Measurements from ENCODE around the gene S100A8. TPM values are rescaled to one million over a fixed set of nuclear protein-coding genes. Genes with fewer than 3 reads are reported as not detected.
"Not testable (repeated sequence)": the region's sequence is repeated elsewhere in the genome, so short reads cannot be mapped to it uniquely, and the experiment has no call there.

S100A8 gene
- polyA plus RNA-seq, 3 donors: 4.1 to 21.5 (median 14.9) TPM

DNA sequence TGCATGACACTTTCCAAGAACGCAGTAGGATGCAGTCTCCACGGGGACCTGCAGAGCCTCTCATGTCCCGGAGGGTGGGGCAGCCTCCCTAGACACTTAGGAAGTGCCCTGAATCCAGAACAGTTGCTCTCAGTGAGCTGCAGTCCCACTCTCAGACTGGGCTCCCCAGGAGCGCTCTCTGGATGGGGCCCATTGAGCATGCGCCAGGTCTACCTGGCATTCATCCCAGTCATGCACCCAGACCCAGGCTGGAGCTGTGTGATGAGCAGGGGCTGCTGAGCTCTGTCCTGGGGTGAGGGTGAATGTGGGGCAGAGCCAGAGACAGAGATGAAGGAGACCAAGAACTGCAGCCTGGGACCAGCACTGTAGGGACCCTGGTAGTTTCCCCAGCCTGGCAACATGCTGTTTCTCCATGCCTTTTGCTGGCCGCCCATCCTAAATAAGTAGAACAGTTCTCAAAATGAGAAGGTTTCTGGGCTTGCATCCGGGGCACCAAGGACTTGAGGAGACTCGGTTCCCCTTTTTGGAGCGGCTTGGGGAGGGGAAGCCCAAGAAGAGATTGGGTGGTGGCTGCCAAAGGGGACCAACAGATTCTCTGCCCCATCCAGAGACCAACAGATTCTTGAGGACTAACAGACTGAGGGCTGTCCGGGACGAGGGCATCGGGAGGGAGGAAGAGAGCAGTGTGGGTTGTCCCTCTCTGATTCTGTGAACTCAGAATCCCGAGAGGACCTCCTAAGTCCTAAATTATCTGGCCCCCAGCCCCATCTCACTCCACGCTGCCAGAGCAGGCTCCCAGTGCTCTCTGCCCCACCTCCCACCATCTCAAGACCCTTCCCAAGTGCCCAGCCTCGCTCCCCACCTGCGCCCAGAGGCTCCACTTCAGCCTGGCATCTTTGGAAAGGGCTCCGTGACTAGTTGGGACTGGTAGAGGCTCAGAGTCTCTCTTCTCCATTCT, 41.2 kb downstream of the S100A8 start:
- DNase-seq (ENCODE audit: low read depth in 3 of 3, low spot score in 2 of 3): no peak

DNA sequence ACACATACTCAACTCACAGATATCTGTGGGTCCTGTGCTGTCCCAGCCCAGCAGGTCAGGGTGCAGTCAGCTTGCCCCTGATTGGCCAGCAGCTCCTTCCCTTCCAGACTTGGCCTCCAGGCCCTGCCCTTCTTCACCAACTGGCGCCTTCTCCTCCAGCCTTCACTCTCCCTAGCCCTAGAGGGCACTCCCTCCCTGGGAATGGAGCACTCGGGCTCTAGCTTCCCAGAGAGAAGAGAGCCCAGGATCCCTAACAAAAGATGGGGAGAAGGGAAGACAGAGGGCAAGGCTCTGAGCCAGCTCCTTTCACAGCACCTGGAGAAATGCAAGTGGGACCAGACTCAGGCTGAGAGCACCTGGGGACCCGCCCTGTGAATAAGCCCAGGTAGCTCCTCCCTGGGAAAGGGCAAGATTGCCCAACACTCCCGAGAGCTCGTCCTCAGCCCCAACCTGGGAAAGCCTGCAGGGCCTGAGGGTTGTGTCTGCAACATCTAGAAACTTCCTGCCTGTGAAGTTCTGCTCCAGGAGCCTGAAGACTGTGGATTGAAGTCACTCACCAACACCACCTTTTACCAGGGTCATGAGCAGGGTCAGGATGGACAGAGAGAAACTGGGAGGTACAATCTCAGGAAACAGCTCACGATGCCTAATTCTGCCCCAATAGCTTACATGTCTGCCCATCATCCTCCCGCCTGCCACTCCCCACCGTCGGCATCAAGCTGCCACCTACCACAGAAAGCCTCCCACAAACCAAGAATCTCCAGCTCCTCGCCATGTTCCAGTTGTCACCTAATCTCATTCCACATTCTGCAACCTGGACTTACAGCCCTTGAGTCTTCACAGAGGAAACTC, 42.1 kb downstream of the S100A8 start, which contains the start of gene PGLYRP4:
TSS of gene PGLYRP4 (minus strand) at position 331 of the 852 bp plus-strand sequence. CDS start 909 bp downstream, outside the sequence.
- no peak for DNase-seq (ENCODE audit: low read depth in 3 of 3, low spot score in 2 of 3)

DNA sequence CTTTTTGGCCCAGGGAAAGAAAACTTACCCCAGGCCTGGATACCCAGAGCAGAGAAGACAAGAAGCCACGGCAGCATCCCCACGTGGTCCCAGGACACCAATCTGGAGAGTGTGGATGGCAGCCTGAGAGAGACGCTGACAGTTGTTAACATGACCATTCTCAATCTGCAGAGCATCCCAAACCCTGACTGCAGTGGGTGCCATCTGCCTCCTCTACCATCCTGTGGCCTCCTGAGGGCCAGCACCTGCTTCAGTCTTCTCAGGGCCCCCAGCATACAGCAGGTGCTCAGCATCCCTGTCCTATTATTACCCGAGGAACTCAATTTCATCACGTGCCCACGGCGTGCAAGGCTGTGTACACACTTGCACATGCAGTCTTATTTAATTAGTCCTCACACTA, 43.0 kb downstream of the S100A8 start:
- DNase-seq (ENCODE audit: low read depth in 3 of 3, low spot score in 2 of 3): no peak

DNA sequence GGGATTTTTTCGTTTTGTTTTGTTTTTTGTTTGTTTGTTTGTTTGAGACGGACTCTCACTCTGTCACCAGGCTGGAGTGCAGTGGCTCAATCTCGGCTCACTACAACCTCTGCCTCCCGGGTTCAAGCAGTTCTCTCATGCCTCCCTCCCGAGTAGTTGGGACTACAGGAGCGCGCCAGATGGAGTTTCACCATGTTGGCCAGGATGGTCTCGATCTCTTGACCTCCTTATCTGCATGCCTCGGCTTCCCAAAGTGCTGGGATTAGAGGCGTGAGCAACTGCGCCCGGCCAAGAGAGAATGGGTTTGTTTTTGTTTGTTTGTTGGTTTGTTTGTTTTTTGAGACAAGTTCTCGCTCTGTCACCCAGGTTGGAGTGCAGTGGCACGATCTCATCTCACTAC, 43.8 kb downstream of the S100A8 start:
- DNase-seq (ENCODE audit: low read depth in 3 of 3, low spot score in 2 of 3): not testable (repeated sequence)

DNA sequence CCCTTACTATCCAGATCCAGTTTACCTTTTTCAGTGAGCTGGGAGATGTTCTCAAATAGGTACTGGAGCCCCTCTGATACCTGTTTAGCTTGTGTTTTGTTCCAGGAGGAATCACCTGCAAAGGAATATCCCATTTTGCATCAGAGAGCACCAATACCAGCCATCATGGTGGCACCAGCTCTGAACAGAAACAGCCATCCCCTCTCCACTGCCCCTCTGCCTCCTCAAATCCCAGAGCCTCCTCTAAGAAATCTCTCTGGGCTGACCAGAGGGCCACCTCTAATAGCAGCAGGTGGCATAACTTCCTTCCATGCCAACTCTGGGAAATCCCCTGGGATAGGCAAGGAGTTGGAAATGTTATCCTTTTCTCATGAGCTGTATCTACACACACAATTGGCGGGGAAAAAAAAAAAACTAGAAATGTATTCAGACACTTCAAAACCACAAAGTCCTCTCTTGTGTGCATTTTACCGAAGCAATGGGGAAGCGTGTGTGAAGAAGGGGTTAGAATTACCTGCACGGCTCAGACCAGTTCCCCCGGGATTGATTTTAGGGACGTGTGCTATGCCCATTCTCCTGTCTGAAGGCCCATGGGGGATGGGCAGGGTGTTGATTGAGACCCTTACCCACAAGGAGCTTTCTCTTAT, 44.7 kb downstream of the S100A8 start:
- DNase-seq (ENCODE audit: low read depth in 3 of 3, low spot score in 2 of 3): no peak

DNA sequence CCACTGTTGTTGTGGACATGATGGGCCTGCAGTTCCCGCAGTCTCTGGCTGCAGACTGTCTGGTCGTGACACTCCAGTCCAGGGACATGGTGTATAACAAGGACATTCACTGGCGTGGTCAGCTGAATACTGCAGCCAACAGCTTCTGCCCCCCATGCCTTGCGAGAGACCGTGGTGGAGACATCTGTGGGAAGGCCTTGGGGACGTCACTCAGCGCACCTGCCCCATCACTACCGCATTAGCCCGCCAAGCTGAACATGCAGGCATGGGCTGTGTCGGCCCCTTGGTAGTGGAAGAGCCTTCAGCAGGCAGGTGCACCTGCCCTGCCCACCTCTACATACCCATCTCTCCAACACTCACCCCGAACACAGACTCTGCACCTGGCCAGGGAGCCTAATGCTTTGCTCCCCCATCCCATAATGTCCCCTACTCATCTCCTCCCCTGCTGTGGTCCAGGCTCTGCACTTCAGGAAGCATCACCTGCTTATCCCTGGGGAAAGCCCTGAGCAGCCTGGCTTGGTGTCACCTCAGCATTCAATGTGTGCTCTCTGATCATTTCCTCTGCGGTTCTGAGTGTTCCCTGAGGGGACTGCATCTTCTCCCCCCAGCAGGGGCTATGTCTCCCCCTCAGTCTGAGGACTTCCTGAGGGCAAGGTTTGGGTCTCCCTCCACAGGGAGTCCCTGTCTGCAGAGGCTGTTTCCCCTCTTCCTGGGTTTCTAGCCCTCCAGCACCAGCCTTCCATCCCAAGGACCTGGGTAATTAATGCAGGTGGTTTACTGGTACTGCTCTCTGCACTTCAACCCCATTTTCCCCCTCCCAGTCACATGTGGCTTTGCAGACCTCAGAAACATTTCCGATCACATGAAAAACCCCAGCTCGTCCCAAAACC, 45.4 kb downstream of the S100A8 start:
- DNase-seq (ENCODE audit: low read depth in 3 of 3, low spot score in 2 of 3): no peak

DNA sequence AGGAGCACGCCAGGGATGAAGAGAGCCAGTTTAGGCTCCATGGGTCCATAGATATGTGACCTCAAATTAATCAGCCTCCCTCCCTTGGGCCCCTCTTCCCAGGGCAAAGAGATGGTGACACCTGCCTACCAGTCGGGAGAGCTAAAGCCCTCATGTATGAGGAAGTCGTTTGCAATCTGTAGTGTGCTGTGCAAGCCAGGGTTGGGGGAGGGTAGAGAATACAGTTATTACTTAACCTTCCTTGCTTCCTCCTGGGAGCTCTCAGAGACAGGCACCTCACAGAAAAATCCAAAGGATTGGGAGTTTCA, 46.2 kb downstream of the S100A8 start:
- DNase-seq (ENCODE audit: low read depth in 3 of 3, low spot score in 2 of 3): no peak

DNA sequence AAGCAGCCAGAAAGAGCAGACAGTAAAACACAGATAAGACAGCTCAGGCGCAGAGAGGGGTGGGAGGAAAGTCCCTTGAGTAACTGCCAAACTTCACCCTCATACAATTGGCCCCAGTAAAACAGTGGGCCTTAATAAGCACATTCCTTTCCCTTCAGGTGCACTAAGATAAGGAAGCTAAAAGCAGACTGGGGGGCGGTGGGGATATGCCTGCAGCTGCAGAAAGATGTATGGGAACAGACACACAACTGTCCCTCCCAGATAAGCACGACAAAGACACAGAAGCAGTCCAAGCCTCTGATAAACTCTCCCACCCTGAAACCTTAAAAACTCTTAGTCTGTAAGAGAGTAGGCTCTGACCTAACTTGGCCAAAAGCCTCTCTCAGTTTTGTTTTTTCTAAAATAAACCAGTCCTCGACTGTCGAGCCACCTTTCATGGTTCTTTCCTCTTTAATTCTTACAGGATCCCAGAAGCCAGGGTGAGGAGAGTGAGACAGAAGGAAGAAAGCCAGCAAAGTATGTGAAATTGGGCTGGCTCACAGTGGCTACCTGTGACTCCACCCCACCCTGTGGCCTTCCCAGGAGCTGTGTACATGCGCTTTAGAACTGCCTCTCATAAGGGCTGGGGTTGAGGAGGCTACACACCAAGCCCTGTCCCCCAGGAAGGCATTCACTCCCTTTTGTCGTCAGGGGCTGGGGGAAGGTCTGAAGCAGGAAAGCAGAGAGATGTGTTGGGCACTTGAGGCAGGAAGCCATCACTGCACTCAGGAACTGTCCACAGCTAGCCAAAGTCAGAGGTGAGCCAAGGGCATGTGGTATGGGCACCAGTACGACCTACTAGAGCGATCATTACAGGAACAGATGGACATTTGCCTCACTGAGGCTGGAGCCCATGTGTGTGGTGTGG, 46.8 kb downstream of the S100A8 start:
- no peak for DNase-seq (ENCODE audit: low read depth in 3 of 3, low spot score in 2 of 3)

DNA sequence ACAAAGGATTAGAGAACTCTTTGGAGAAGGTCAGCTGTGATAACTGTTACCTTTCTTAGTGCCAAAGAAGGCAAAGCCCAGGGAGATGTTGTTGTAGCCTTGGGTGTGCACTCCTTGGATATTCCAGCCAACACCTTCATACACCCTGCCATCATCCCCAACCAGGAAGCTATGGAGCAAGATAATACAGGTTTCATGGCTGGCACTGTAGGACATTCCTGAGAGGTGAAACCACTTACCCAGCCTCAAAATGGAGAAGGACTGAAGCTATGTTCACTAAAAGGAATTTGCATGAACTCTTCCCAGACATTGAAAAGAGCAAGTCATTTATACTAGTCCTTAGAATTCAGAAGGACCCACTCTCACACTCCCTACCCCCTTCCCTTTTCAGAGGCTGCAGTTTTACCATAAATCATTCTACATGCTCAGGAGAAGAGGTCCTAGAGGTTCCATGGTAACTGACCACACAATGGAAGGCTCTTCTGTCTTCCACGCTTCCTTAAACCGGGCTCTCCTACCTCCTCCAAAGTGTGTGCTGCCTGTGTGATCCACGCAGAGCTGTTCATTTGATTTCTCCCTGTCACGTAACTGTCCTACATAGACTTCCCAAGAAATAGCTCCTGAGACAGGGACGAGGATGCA, 47.7 kb downstream of the S100A8 start:
- DNase-seq (ENCODE audit: low read depth in 3 of 3, low spot score in 2 of 3): no peak

DNA sequence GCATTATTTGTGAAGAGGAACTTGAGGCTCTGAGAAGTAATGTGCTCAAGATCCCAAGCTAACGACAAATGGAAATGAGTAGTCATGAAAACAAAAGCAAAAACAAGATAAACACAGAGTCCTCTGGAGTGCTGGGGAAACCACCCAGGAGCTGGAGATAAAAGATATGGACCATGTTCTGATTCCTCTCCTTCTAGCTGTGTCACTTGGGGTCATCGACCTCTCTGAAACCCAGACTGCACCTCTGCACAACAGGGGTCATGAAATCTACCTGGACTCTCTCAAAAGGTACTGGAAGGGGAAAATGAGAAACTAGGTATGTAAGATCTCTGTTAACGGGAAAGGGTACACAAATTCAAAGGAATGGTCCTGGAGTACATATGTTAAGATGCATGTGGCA, 48.7 kb downstream of the S100A8 start:
- DNase-seq (ENCODE audit: low read depth in 3 of 3, low spot score in 2 of 3): no peak

DNA sequence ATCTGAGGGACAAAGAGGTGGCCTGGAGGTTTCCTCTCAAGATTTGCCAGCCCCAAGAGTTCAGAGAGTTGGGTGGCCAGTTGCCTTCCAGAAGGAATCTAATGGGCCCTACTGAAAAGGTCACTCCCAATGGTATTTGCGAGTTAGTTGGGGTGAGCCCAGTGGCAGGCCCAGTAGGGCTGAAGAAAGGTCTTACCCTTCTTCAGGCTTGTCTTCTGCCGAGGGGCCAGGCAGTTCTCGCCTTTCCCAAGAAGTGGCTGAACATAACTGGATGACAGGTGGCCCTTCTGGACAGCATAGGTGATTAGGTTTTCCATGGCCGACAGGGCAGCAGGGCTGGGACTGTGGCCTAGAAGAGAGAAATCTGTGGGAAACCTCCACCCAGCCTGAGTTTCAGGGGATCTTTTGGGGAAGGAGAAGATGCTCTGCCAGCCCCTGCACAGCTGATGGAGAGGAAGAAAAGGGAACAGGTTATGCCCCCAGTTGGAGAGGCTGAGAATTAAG, 49.4 kb downstream of the S100A8 start:
- no peak for DNase-seq (ENCODE audit: low read depth in 3 of 3, low spot score in 2 of 3)

DNA sequence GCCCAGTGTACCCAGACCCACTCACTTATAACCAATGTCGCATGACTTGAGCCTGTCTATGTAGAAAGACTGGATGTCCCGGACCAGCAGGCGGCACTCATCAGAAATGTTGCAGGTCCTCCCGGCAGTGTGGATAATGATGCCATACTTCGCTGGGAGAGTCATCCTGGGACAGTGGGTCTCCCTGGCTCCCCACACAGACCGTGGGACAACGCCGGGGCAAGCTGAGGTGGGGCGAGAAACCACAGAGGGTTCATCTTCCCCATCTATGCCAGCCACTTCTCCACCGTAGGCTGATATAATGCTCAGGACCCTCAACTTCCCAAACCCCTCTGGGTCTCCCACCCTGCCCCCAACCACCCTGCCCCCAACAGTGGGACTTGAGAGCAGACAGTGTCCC, 50.5 kb downstream of the S100A8 start:
- no peak for DNase-seq (ENCODE audit: low read depth in 3 of 3, low spot score in 2 of 3)

Other genes starting within 250 kb of the S100A8 start
- not detected for gene SPRR2G, start 240.2 kb downstream of the S100A8 start, polyA plus RNA-seq (ENCODE audit: insufficient read length in 3 of 3)
- not detected for gene LELP1, start 187.6 kb downstream of the S100A8 start, polyA plus RNA-seq (ENCODE audit: insufficient read length in 3 of 3)
- not detected for gene PRR9, start 173.5 kb downstream of the S100A8 start, polyA plus RNA-seq (ENCODE audit: insufficient read length in 3 of 3)
- not detected for gene LORICRIN, start 131.4 kb downstream of the S100A8 start, polyA plus RNA-seq (ENCODE audit: insufficient read length in 3 of 3)
- gene PGLYRP3, start 78.1 kb downstream of the S100A8 start, polyA plus RNA-seq (ENCODE audit: insufficient read length in 3 of 3): not detected
- not detected for gene PGLYRP4, start 42.2 kb downstream of the S100A8 start, polyA plus RNA-seq (ENCODE audit: insufficient read length in 3 of 3)
- 10 to 100 TPM in 2 of 3 donors, 1 to 10 TPM in 1; 8.7 to 22.1 (median 16.1) TPM for gene S100A9, start 33.2 kb downstream of the S100A8 start, polyA plus RNA-seq (ENCODE audit: insufficient read length in 3 of 3)
- 1 to 10 TPM in 2 of 3 donors, under 1 TPM in 1; 0.64 to 3.9 (median 1.8) TPM for gene S100A12, start 15.5 kb downstream of the S100A8 start, polyA plus RNA-seq (ENCODE audit: insufficient read length in 3 of 3)
- gene S100A7A, start 25.4 kb upstream of the S100A8 start, polyA plus RNA-seq (ENCODE audit: insufficient read length in 3 of 3): not detected
- gene S100A7, start 69.6 kb upstream of the S100A8 start, polyA plus RNA-seq (ENCODE audit: insufficient read length in 3 of 3): under 1 TPM in 2 of 3 donors, not detected in 1; 0.92 to 0.97 TPM
- gene S100A6, start 144.9 kb upstream of the S100A8 start, polyA plus RNA-seq (ENCODE audit: insufficient read length in 3 of 3): 100 to 1,000 TPM; 183 to 288 (median 211) TPM
- 1 to 10 TPM; 1.1 to 1.7 (median 1.2) TPM for gene S100A5, start 149.9 kb upstream of the S100A8 start, polyA plus RNA-seq (ENCODE audit: insufficient read length in 3 of 3)
- 10 to 100 TPM; 34.4 to 58.9 (median 39.4) TPM for gene S100A4, start 154.7 kb upstream of the S100A8 start, polyA plus RNA-seq (ENCODE audit: insufficient read length in 3 of 3)
- gene S100A3, start 158.2 kb upstream of the S100A8 start, polyA plus RNA-seq (ENCODE audit: insufficient read length in 3 of 3): under 1 TPM in 1 of 3 donors, not detected in 2; 0.35 TPM
- gene S100A2, start 174.8 kb upstream of the S100A8 start, polyA plus RNA-seq (ENCODE audit: insufficient read length in 3 of 3): 1 to 10 TPM; 5.0 to 9.6 (median 9.2) TPM
- 100 to 1,000 TPM; 100 to 112 (median 101) TPM for gene S100A16, start 222.1 kb upstream of the S100A8 start, polyA plus RNA-seq (ENCODE audit: insufficient read length in 3 of 3)
- 10 to 100 TPM; 20.9 to 28.6 (median 21.1) TPM for gene S100A14, start 225.3 kb upstream of the S100A8 start, polyA plus RNA-seq (ENCODE audit: insufficient read length in 3 of 3)
- 100 to 1,000 TPM; 155 to 174 (median 166) TPM for gene S100A13, start 236.4 kb upstream of the S100A8 start, polyA plus RNA-seq (ENCODE audit: insufficient read length in 3 of 3)
- gene S100A1, start 237.4 kb upstream of the S100A8 start, polyA plus RNA-seq (ENCODE audit: insufficient read length in 3 of 3): 10 to 100 TPM; 21.8 to 48.2 (median 21.9) TPM
- 100 to 1,000 TPM; 117 to 119 (median 117) TPM for gene CHTOP, start 243.0 kb upstream of the S100A8 start, polyA plus RNA-seq (ENCODE audit: insufficient read length in 3 of 3)